DND-41 (cell line): ENCODE measurements around the gene GET4.

Experiments used
- CTCF ChIP-seq: IDR thresholded peaks from 2 replicates; pipeline ENCODE4 v1.5.1; 2012; ENCODE audit warnings: borderline replicate concordance, low read length, moderate library complexity, mild to moderate bottlenecking; ENCODE audit not compliant: poor library complexity, severe bottlenecking; ENCODE audit errors: extremely low read depth
- EZH2 ChIP-seq: IDR thresholded peaks from 3 replicates; pipeline ENCODE4 v1.6.1; 2012; ENCODE audit warnings: borderline replicate concordance, low read depth, mild to moderate bottlenecking, moderate library complexity, low read length, inconsistent platforms; ENCODE audit not compliant: severe bottlenecking

GRCh38 chr7:898460-898854, 22.1 kb downstream of the GET4 start:
- TF ChIP-seq CTCF (no peak), EZH2 (no peak)
